H7 (cell line): ENCODE results near the gene MCTP2. TPM values are rescaled to one million over a fixed set of nuclear protein-coding genes. Genes with fewer than 3 reads are reported as not detected.

Experiments used
- DNase-seq: peaks from one replicate; pipeline ENCODE4 v3.0.0; 2012
- H3K27me3 ChIP-seq: 2 replicates; pipeline ENCODE4 v1.6.0; 2011; ENCODE audit warnings: mild to moderate bottlenecking, low read length; ENCODE audit not compliant: control insufficient read depth, insufficient read depth
- H3K36me3 ChIP-seq: replicated peaks from 2 replicates; pipeline ENCODE4 v1.5.1; 2011; ENCODE audit warnings: low read length; ENCODE audit not compliant: control insufficient read depth, insufficient read depth
- H3K4me3 ChIP-seq: 2 replicates; pipeline ENCODE4 v1.5.1; 2011; ENCODE audit warnings: low read depth, mild to moderate bottlenecking, control low read depth, low read length, moderate library complexity; ENCODE audit not compliant: insufficient read depth
- total RNA-seq: library from RNA; depleted of rRNA; stranded (reverse); fragments of >200 nt; shearing (Covaris generic); gene quantifications from 2 replicates; pipeline ENCODE4 v1.2.3, GENCODE V29; 2014

Gene MCTP2
- total RNA-seq, 1 experiment from 2014 or later, result 4.7 TPM

GRCh38 chr15:94322141-94322540 lies 90.8 kb downstream of the MCTP2 start:
- H3K27me3 ChIP-seq, result no peaks in the 10 kb centered on the region
- DNase-seq, result no peak
- H3K4me3 ChIP-seq, result no peak overlapping the region
- no peaks in the 10 kb centered on the region for H3K36me3 ChIP-seq

GRCh38 chr15:94323076-94323475 lies 91.7 kb downstream of the MCTP2 start:
- no peak for DNase-seq
- Histone ChIP-seq H3K27me3 (no peaks in the 10 kb centered on the region), H3K36me3 (no peaks in the 10 kb centered on the region), H3K4me3 (no peak overlapping the region)

GRCh38 chr15:94324117-94324826 lies 92.9 kb downstream of the MCTP2 start:
- Histone ChIP-seq H3K4me3 (no peak overlapping the region), H3K36me3 (no peaks in the 10 kb centered on the region), H3K27me3 (no peaks in the 10 kb centered on the region)
- peak; percentile 59 for DNase-seq

GRCh38 chr15:94324835-94325767 lies 93.7 kb downstream of the MCTP2 start:
- no peaks in the 10 kb centered on the region for H3K36me3 ChIP-seq
- H3K27me3 ChIP-seq, result no peaks in the 10 kb centered on the region
- no peak overlapping the region for H3K4me3 ChIP-seq
- DNase-seq, result no peak

GRCh38 chr15:94327356-94327936 lies 96.1 kb downstream of the MCTP2 start:
- no peaks in the 10 kb centered on the region for H3K27me3 ChIP-seq
- no peak overlapping the region for H3K4me3 ChIP-seq
- H3K36me3 ChIP-seq, result no peaks in the 10 kb centered on the region
- peak; percentile 28 for DNase-seq

GRCh38 chr15:94331731-94332130 lies 100.4 kb downstream of the MCTP2 start:
- no peaks in the 10 kb centered on the region for H3K27me3 ChIP-seq
- no peaks in the 10 kb centered on the region for H3K36me3 ChIP-seq
- no peak overlapping the region for H3K4me3 ChIP-seq
- no peak for DNase-seq

GRCh38 chr15:94335616-94336015 lies 104.3 kb downstream of the MCTP2 start:
- no peak for DNase-seq
- Histone ChIP-seq H3K27me3 (no peaks in the 10 kb centered on the region), H3K36me3 (no peaks in the 10 kb centered on the region), H3K4me3 (no peak overlapping the region)

- DNase-seq, result no peak
- Histone ChIP-seq H3K27me3 (no peaks in the 10 kb centered on the region), H3K4me3 (no peak overlapping the region), H3K36me3 (no peaks in the 10 kb centered on the region)
Measured at GRCh38 chr15:94336817-94337467, 105.6 kb downstream of the MCTP2 start.

- H3K36me3 ChIP-seq, result no peaks in the 10 kb centered on the region
- H3K4me3 ChIP-seq, result no peak overlapping the region
- DNase-seq, result no peak
- H3K27me3 ChIP-seq, result no peaks in the 10 kb centered on the region
Measured at GRCh38 chr15:94338243-94338846, 107.0 kb downstream of the MCTP2 start.

- Histone ChIP-seq H3K4me3 (no peak overlapping the region), H3K36me3 (no peaks in the 10 kb centered on the region), H3K27me3 (no peaks in the 10 kb centered on the region)
- DNase-seq, result no peak
Measured at GRCh38 chr15:94346282-94346681, 114.9 kb downstream of the MCTP2 start.

- no peaks in the 10 kb centered on the region for H3K27me3 ChIP-seq
- no peak overlapping the region for H3K4me3 ChIP-seq
- H3K36me3 ChIP-seq, result no peaks in the 10 kb centered on the region
- no peak for DNase-seq
Measured at GRCh38 chr15:94348084-94348483, 116.7 kb downstream of the MCTP2 start.

GRCh38 chr15:94351031-94351535 lies 119.7 kb downstream of the MCTP2 start:
- DNase-seq, result no peak
- H3K4me3 ChIP-seq, result no peak overlapping the region

GRCh38 chr15:94352636-94353487 lies 121.5 kb downstream of the MCTP2 start:
- Histone ChIP-seq H3K4me3 (no peak overlapping the region), H3K27me3 (no peaks in the 10 kb centered on the region), H3K36me3 (no peaks in the 10 kb centered on the region)
- no peak for DNase-seq

More at GRCh38 chr15:94351031-94351535, 119.7 kb downstream of the MCTP2 start:
- H3K27me3 ChIP-seq, result no peaks in the 10 kb centered on the region
- H3K36me3 ChIP-seq, result no peaks in the 10 kb centered on the region
